HepG2 (cell line): ENCODE measurements around the gene UNG. TPM values are rescaled to one million over a fixed set of nuclear protein-coding genes. Genes with fewer than 3 reads are reported as not detected.

ENCODE experiments used
- IRF2 ChIP-seq: IDR thresholded peaks from 2 replicates; pipeline ENCODE4 v1.6.1; 2018; ENCODE audit warnings: missing genetic modification reagents, missing compliant biosample characterization
- MYC ChIP-seq: sonication (generic); formaldehyde crosslinking; IDR thresholded peaks from 2 replicates; pipeline ENCODE4 v1.9.0; 2021; ENCODE audit warnings: missing genetic modification reagents, borderline replicate concordance
- NFIC ChIP-seq: IDR thresholded peaks from 2 replicates; pipeline ENCODE4 v1.6.1; 2012; ENCODE audit warnings: mild to moderate bottlenecking, low read length, inconsistent platforms
- ZNF138 ChIP-seq: sonication (generic); formaldehyde crosslinking; IDR thresholded peaks from 2 replicates; pipeline ENCODE4 v1.5.0; 2020; ENCODE audit warnings: mild to moderate bottlenecking, low read depth, missing genetic modification reagents
- polyA plus RNA-seq, 8 experiments: library from polyadenylated mRNA; depleted of rRNA in 3 of 8; stranded (reverse) in 7 of 8; unstranded in 1 of 8; fragments of >200 nt; fragmentation: Illumina TruSeq in 4 of 8; extraction: Trizol in 4 of 8; gene quantifications; 2 replicates each; pipeline versions ENCODE4 v1.2.1 to v1.2.3, GENCODE V29; 2011 to 2016; ENCODE audit warnings: low read depth in 4 of 8, missing spikeins in 1 of 8, mixed read lengths in 1 of 8; ENCODE audit not compliant: insufficient read depth in 1 of 8
- total RNA-seq, 5 experiments: library from RNA; depleted of rRNA; stranded (reverse); fragments of >200 nt; fragmentation: Illumina TruSeq; extraction: Trizol; gene quantifications; 2 replicates each; pipeline ENCODE4 v1.2.3, GENCODE V29; 2016; ENCODE audit warnings: low read depth in 1 of 5
- TF ChIP-seq, protein P1 (sequence below), 2 experiments: sonication (generic) in 1 of 2; formaldehyde crosslinking in 1 of 2; IDR thresholded peaks; 2 replicates each; pipeline versions ENCODE4 v1.6.1 to v1.9.0; 2014 to 2022; ENCODE audit warnings: antibody characterized with exemption in 1 of 2, borderline replicate concordance in 1 of 2, inconsistent platforms in 1 of 2, low read depth in 1 of 2, missing genetic modification reagents in 1 of 2
- TF ChIP-seq, protein P2 (sequence below): sonication (generic); formaldehyde crosslinking; IDR thresholded peaks from 2 replicates; pipeline ENCODE4 v1.4.0; 2020; ENCODE audit warnings: missing genetic modification reagents
- TF ChIP-seq, protein P3 (sequence below): sonication (generic); formaldehyde crosslinking; conservative IDR thresholded peaks from 2 replicates; pipeline ENCODE4 v1.4.0; 2020; ENCODE audit warnings: mild to moderate bottlenecking, missing genetic modification reagents, moderate library complexity
- TF ChIP-seq, protein P4 (sequence below): sonication (generic); formaldehyde crosslinking; IDR thresholded peaks from 2 replicates; pipeline ENCODE4 v1.4.0; 2020; ENCODE audit warnings: missing genetic modification reagents

Gene UNG
- total and polyA plus RNA-seq, 2 of the 13 experiments (the other 11 are each of a cell fraction or from before 2014, with no cell fraction given): 23.3 to 114 TPM

DNA sequence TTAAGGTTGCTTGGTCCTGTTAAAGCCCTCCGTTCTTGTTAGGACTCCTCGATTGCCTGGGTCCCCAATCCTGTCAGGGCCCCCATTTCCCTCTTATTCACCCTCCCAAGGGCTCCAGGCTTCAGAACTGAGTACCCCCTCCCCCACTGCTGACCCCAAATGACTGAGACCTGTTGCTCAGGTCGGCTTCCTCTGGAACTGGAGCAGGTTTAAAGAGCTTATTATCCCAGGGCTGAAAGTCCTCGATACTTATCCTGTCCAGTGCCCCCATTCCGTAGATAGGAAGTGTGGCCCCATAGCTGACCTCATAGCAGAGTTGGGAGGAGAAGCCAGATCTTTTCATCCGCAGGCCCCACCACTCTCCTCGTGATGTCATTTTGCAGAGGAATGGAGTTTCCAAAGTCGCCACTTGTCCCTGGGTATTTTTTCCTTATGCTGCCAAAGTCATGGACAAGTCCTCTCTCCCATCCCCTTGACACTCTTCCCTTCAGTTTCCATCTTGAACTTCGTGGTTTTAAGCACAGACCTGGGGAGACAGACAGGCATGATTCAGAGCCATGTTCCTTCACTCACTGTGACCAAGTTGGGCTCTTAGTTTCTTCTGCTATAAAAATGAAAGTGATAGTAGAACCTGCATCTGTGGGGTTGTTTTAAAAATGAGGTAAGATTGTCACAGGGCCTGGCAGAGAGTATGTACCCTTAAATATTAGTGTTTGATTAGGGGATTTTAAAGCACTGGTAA, 43.8 kb upstream of the UNG start (continued):
- TF ChIP-seq, protein P1, sequence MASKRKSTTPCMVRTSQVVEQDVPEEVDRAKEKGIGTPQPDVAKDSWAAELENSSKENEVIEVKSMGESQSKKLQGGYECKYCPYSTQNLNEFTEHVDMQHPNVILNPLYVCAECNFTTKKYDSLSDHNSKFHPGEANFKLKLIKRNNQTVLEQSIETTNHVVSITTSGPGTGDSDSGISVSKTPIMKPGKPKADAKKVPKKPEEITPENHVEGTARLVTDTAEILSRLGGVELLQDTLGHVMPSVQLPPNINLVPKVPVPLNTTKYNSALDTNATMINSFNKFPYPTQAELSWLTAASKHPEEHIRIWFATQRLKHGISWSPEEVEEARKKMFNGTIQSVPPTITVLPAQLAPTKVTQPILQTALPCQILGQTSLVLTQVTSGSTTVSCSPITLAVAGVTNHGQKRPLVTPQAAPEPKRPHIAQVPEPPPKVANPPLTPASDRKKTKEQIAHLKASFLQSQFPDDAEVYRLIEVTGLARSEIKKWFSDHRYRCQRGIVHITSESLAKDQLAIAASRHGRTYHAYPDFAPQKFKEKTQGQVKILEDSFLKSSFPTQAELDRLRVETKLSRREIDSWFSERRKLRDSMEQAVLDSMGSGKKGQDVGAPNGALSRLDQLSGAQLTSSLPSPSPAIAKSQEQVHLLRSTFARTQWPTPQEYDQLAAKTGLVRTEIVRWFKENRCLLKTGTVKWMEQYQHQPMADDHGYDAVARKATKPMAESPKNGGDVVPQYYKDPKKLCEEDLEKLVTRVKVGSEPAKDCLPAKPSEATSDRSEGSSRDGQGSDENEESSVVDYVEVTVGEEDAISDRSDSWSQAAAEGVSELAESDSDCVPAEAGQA (IDR thresholded peaks at IDR 0.05; ENCODE audit: low read depth): no peak
- TF ChIP-seq, protein P1 (CRISPR knock-in tag; IDR thresholded peaks at IDR 0.05; ENCODE audit: borderline replicate concordance): no peak
- TF ChIP-seq NFIC (no peak), IRF2 (CRISPR knock-in tag) (no peak), MYC (CRISPR knock-in tag) (no peak), ZNF138 (CRISPR knock-in tag) (no peak)
- TF ChIP-seq, protein P2, sequence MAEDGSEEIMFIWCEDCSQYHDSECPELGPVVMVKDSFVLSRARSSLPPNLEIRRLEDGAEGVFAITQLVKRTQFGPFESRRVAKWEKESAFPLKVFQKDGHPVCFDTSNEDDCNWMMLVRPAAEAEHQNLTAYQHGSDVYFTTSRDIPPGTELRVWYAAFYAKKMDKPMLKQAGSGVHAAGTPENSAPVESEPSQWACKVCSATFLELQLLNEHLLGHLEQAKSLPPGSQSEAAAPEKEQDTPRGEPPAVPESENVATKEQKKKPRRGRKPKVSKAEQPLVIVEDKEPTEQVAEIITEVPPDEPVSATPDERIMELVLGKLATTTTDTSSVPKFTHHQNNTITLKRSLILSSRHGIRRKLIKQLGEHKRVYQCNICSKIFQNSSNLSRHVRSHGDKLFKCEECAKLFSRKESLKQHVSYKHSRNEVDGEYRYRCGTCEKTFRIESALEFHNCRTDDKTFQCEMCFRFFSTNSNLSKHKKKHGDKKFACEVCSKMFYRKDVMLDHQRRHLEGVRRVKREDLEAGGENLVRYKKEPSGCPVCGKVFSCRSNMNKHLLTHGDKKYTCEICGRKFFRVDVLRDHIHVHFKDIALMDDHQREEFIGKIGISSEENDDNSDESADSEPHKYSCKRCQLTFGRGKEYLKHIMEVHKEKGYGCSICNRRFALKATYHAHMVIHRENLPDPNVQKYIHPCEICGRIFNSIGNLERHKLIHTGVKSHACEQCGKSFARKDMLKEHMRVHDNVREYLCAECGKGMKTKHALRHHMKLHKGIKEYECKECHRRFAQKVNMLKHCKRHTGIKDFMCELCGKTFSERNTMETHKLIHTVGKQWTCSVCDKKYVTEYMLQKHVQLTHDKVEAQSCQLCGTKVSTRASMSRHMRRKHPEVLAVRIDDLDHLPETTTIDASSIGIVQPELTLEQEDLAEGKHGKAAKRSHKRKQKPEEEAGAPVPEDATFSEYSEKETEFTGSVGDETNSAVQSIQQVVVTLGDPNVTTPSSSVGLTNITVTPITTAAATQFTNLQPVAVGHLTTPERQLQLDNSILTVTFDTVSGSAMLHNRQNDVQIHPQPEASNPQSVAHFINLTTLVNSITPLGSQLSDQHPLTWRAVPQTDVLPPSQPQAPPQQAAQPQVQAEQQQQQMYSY (CRISPR knock-in tag): no peak
- TF ChIP-seq, protein P3, sequence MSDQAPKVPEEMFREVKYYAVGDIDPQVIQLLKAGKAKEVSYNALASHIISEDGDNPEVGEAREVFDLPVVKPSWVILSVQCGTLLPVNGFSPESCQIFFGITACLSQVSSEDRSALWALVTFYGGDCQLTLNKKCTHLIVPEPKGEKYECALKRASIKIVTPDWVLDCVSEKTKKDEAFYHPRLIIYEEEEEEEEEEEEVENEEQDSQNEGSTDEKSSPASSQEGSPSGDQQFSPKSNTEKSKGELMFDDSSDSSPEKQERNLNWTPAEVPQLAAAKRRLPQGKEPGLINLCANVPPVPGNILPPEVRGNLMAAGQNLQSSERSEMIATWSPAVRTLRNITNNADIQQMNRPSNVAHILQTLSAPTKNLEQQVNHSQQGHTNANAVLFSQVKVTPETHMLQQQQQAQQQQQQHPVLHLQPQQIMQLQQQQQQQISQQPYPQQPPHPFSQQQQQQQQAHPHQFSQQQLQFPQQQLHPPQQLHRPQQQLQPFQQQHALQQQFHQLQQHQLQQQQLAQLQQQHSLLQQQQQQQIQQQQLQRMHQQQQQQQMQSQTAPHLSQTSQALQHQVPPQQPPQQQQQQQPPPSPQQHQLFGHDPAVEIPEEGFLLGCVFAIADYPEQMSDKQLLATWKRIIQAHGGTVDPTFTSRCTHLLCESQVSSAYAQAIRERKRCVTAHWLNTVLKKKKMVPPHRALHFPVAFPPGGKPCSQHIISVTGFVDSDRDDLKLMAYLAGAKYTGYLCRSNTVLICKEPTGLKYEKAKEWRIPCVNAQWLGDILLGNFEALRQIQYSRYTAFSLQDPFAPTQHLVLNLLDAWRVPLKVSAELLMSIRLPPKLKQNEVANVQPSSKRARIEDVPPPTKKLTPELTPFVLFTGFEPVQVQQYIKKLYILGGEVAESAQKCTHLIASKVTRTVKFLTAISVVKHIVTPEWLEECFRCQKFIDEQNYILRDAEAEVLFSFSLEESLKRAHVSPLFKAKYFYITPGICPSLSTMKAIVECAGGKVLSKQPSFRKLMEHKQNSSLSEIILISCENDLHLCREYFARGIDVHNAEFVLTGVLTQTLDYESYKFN: peak; percentile 49; the same call in 1 of the 2 replicates
- TF ChIP-seq, protein P4, sequence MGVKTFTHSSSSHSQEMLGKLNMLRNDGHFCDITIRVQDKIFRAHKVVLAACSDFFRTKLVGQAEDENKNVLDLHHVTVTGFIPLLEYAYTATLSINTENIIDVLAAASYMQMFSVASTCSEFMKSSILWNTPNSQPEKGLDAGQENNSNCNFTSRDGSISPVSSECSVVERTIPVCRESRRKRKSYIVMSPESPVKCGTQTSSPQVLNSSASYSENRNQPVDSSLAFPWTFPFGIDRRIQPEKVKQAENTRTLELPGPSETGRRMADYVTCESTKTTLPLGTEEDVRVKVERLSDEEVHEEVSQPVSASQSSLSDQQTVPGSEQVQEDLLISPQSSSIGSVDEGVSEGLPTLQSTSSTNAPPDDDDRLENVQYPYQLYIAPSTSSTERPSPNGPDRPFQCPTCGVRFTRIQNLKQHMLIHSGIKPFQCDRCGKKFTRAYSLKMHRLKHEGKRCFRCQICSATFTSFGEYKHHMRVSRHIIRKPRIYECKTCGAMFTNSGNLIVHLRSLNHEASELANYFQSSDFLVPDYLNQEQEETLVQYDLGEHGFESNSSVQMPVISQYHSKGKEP: 0 out of 2 replicates have a peak, but pooled peaks have one; percentile 54
